Measurements from ENCODE around the gene LY6G5B.
A peak's percentile ranks its signal among the peaks of the same experiment; 100 is the strongest.

The LY6G5B gene

DNA sequence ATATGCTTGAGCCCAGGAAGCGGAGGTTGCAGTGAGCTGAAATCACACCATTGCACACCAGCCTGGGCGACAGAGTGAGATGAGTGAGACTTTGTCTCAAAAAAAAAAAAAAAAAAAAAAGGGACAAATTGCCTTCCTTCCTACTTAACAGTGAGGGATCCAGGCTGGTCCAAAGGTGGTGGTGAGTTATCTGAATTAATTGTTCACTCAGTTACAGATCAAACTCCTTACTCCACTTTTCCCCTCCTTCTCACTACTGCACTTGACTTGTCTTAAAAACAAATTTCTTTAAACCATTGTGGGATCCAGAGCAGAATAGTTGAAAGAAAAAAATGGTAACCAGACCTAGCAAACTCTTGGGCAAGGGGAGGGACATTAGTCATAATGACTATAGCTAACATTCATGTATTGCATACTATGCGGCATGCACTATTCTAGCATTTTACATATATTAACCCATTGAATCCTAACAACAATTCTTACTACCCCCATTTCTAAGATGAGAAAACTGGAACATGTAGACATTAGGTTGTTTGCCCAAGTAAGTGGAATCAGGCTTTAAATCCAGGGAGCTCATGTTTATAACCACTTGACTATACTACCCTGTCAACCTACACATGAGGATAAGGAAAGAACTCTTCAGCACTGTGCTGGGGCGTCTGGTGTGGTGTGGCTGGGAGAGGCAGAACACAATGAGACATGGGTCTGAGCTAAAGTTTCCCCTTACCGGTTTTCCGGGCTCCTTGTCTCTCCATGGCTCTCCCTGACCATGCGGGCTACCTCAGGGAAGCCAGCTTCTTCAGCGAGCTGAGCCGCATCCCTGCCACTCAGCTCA lies 6.4 kb upstream of the LY6G5B start:
- no peak for DNase-seq

- DNase-seq: no peak
These were observed 5.6 kb upstream of the LY6G5B start for GRCh38 chr6:31663961-31664789.

DNA sequence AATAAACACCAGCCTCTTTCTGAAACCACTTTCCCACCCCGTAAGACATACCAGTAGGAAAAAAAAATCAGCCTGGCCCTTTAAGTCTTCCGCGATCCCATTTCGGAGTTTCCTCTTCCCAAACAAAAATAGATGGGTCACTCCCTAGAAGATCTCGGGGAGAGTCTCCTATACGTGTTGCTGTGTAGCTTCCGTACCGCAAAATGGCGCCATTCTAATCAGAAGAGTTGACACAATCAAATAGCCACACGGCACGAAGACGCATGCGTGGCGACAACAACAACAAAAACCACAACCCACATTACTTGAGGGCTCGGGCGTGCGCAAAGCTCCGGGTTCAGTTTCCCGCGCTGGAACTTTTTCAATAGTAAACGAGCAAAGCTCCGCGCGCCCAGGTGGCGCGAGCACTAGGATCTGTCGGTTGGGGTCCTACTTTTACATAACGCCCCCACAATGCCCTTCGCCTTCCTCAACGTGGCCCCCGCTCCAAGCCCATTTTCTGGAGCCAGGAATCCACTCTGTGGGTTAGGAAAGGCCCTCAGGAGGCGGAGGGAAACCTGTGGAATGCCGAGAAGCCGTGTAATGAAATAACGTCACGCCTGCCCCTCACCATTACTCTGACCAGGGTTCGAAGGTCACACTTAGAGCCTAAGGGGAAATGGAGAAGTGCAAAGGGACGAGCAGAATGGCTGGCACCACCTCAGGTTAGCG lies 4.8 kb upstream of the LY6G5B start, which contains the start of gene GPANK1:
Gene GPANK1, minus strand, starts transcription at position 208 of the 711 bp plus-strand sequence. CDS start 519 bp downstream, outside the sequence.
- peak; percentile 83 for DNase-seq

DNA sequence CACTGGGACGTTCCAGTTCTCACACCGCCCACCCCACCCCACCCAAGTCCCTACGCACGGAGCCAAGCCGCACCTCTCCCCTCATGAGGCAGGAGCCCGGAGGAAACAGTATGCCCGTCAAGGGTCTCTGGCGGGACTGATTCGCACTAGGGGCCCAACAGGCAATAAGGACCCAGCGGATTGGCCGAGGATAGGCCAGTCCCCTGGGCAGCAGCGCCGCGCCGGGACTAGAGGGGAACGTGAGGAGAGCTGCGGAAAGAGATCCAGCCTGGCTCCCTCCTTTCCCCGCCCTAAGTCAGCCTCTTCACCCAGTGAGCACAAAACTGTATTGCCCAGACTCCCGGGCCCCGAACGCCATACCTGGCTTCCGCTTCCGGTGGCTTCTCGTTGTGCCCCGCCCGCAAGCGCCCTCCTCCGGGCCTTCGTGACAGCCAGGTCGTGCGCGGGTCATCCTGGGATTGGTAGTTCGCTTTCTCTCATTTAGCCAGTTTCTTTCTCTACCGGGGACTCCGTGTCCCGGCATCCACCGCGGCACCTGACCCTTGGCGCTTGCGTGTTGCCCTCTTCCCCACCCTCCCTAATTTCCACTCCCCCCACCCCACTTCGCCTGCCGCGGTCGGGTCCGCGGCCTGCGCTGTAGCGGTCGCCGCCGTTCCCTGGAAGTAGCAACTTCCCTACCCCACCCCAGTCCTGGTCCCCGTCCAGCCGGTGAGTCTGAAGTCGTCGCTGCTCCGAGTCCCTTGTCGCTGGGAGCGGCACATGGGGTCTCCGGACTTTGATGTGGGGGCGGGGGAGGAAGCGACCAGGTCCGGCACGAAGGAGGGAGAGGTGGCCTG lies 4.1 kb upstream of the LY6G5B start, which contains the start of gene CSNK2B:
Gene CSNK2B, plus strand, starts transcription at position 580 of the 836 bp plus-strand sequence. CDS start 752 bp downstream, outside the sequence.
- peak; percentile 94 for DNase-seq

DNA sequence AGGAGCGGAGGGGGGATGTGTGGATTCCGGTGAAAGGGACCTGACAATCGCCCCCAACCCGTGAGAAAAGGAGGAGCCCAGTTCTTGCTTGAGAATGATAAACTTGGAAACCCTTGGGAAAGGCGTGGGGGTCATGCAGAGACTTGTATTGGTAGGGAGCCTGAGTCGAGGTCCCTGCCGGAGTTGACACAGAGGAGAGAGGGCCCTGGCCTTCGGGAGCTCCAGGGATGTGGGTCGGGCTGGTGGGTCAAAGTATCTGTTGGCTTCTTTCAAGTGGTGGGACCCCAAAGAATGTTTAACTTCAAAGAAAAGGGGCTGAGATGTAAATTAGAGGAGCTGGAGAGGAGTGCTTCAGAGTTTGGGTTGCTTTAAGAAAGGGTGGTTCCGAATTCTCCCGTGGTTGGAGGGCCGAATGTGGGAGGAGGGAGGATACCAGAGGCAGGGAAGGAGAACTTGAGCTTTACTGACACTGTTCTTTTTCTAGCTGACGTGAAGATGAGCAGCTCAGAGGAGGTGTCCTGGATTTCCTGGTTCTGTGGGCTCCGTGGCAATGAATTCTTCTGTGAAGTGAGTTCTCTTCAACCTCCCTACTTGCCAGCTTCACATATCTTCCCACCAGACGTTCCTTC lies 3.3 kb upstream of the LY6G5B start:
- DNase-seq: no peak

DNA sequence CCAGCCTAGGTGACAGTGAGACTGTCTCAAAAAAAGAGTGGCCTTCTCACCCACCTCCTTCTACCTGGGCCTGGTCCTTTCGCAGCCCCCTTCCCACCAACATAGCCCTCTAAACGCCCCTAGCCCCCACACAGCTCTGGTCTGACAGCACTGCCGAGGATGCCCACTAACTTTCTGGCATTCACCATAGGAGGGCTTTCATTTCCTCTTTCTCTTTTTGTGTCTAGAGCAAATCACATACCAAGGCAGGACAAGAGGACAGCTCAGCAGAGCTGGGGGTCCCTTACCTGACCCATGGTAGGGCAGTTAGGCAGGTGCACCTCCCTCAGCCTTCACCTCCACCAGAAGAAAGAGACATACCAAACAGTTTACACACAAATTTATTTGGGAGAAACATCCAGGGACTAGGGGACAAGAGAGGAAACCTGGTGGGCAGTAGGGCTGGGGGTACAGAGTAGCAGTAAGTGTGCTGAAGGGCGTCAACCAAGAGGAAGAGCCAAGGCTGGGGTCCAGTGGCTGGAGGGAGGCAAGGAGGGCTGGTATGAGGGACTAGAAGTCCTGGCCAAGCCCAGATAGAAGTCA lies 6.6 kb downstream of the LY6G5B start:
- no peak for DNase-seq

- DNase-seq: no peak
These were observed 7.1 kb downstream of the LY6G5B start for GRCh38 chr6:31676904-31677303.

- no peak for DNase-seq
These were observed 8.2 kb downstream of the LY6G5B start for GRCh38 chr6:31677955-31678354.

DNA sequence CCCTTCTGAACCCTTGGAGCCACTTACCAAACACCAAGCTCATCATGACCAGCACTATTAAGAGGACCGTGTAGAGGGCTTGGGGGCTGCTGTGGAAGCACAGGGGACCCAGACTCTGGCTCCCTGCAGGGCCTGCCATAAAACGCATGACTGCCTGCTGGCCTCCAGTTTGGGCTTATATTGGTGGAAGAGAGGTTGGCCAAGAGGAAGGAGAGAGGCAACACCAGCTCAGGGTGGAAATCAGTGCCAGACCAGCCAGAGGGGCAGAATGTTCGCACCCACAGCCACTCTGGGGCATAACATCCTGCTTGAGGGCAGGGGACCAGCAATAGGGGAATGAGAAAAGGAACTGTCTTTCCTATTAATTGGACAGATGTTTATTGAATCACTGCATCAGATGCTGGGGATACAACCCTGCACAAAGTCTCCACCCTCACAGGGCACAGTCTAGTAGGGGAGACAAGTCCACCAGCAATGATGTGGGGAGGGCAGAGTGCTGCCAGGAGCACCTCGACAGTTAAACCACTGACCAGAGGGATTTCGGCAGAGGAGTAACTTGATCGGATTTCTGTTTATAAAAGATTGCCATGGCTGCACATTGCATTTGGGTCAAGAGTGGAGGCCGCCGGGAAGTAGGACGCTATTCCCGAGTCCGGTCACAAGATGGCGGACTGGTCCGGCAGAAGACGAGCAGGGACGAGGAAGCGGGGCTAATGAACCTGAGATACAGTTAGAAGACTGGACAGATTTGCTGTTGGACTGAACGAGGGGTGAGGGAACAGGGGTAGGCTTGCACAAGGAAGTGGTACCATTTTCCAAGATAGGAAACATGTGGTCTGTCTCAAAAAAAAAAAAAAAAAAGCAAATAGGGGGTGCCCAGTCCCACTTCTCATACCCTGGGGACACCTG lies 10.7 kb downstream of the LY6G5B start, which contains the start of gene LY6G5C:
Gene LY6G5C, minus strand, starts transcription at position 842 of the 909 bp plus-strand sequence. Its CDS starts 694 bp downstream, at position 148.
- peak; percentile 76 for DNase-seq

- peak; percentile 49 for DNase-seq
These were observed 11.4 kb downstream of the LY6G5B start for GRCh38 chr6:31681135-31681671.

GRCh38 chr6:31683591-31683990 lies 13.8 kb downstream of the LY6G5B start:
- no peak for DNase-seq

GRCh38 chr6:31686483-31686882 lies 16.7 kb downstream of the LY6G5B start:
- DNase-seq: no peak

GRCh38 chr6:31687321-31687720 lies 17.5 kb downstream of the LY6G5B start:
- no peak for DNase-seq

DNA sequence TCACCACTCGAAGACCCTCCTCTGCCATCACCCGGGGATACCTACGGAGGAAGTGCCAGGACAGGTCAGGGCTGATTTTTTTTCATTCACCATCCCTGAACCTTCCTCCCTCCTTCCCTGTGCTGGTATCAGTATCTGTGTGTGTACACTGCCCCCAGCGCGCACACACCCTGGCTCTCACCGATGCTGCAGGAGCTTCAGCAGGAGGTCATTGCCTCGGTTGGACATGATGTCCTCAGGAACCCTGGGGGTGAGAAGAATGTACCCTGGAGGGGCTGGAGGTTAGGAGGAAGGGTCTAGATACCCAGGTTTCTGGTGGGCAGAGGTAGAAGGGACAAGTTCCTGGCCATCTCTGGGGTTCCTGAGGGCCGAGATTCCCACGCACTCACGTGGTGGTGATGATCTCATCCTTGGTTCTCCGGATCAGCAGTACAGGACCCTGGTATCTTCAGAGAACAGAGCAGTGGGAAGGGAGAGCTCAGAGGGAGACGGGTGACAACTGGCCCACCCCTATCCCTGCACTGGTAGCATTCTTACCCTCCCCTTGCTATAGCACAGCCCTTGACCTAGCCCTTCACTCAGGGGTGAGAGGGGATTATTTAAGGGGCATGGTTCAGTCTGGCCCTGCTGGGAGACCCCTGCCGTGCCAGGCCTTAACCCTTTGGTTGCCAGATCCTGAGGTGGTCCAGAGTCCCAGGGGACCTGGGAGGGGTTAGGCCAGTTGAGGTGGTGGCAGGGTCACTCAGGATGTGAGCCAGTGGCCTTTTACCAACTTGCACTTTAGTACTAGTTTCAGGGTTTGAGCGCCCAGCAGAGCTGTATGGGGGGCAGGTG lies 18.3 kb downstream of the LY6G5B start:
- DNase-seq: no peak

GRCh38 chr6:31689249-31690110 lies 19.7 kb downstream of the LY6G5B start:
- no peak for DNase-seq

GRCh38 chr6:31690231-31691077 lies 20.7 kb downstream of the LY6G5B start:
- DNase-seq: no peak

DNA sequence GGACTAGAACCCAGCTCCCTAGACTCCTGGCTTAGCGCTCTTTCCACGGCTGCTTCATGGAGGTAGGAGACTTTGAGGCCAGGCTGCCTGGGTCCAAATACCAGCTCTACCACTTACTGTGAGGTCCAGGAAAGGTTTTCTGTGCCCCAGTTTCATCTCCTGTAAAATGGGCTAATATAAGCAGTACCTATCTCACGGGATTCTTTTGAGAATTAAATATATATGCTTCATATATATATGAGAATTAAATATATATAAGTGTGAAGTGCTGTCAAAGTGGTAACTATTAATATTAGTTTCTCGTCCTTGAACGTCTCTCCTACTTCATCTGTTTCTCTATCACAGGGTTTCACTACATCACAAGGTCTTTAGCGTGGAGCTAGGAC lies 21.3 kb downstream of the LY6G5B start:
- DNase-seq: no peak

Data from NCI-H1092 treated with DMSO at 0.1 percent for 48 hours (cell line).